A673 (cell line): ENCODE results near the gene GZMH. TPM values are rescaled to one million over a fixed set of nuclear protein-coding genes. Genes with fewer than 3 reads are reported as not detected.

ENCODE experiments used
- BruUV-seq: library from RNA; stranded (reverse); fragments of 400-500 nt; replicated peaks from 2 replicates; lab custom pipeline; 2021; lab: Mats Ljungman, UMichigan
- CTCF ChIA-PET: fragments of 300-600 bp; sonication (Branson Sonifier 250); formaldehyde crosslinking; loops from one replicate; lab custom pipeline; 2022; ENCODE audit warnings: antibody characterized with exemption; lab: Charles Lee
- POLR2A ChIA-PET: fragments of 300-600 bp; sonication (Branson Sonifier 250); formaldehyde crosslinking; loops from one replicate; lab custom pipeline; 2022; ENCODE audit warnings: antibody characterized with exemption; ENCODE audit not compliant: low non-redundant PET; lab: Charles Lee
- DNase-seq: peaks from one replicate; pipeline ENCODE4 v3.0.0-alpha.2; 2015; ENCODE audit warnings: low spot score
- H3K27ac ChIP-seq: fragments of 200-600 bp; sonication (generic); 2 replicates; pipeline ENCODE4 v1.5.1; 2016; ENCODE audit warnings: mixed run types, low read depth, mild to moderate bottlenecking, mixed read lengths, antibody characterized with exemption, low read length; ENCODE audit not compliant: poor library complexity, severe bottlenecking
- H3K27me3 ChIP-seq: fragments of 200-600 bp; sonication (generic); replicated peaks from 2 replicates; pipeline ENCODE4 v1.6.1; 2017; ENCODE audit warnings: mixed run types, low read depth, mild to moderate bottlenecking, mixed read lengths, antibody characterized with exemption, low read length; ENCODE audit not compliant: insufficient read depth, poor library complexity
- H3K36me3 ChIP-seq: fragments of 200-600 bp; sonication (generic); 2 replicates; pipeline ENCODE4 v1.6.1; 2016; ENCODE audit warnings: mixed run types, mild to moderate bottlenecking, mixed read lengths, antibody characterized with exemption, low read length; ENCODE audit not compliant: insufficient read depth, poor library complexity, severe bottlenecking
- H3K4me1 ChIP-seq: fragments of 200-600 bp; sonication (generic); 2 replicates; pipeline ENCODE4 v1.6.1; 2017; ENCODE audit warnings: mixed run types, mild to moderate bottlenecking, mixed read lengths, antibody characterized with exemption, low read length; ENCODE audit not compliant: insufficient read depth, poor library complexity, severe bottlenecking
- H3K4me3 ChIP-seq: fragments of 200-600 bp; sonication (generic); 2 replicates; pipeline ENCODE4 v1.5.1; 2016; ENCODE audit warnings: low read depth, mixed run types, mild to moderate bottlenecking, mixed read lengths, low read length; ENCODE audit not compliant: poor library complexity, severe bottlenecking
- H3K9me3 ChIP-seq: fragments of 200-600 bp; sonication (generic); 2 replicates; pipeline ENCODE4 v1.6.1; 2016; ENCODE audit warnings: mixed run types, low read depth, mild to moderate bottlenecking, mixed read lengths, antibody characterized with exemption, low read length; ENCODE audit not compliant: poor library complexity, severe bottlenecking
- EZH2 ChIP-seq: fragments of 200-600 bp; sonication (generic); IDR thresholded peaks from 2 replicates; pipeline ENCODE4 v1.6.1; 2017; ENCODE audit warnings: borderline replicate concordance, low read depth, mild to moderate bottlenecking, mixed read lengths, antibody characterized with exemption, low read length; ENCODE audit not compliant: poor library complexity, severe bottlenecking
- intact Hi-C: fragments of 100-400 bp; cut with micrococcal nuclease; formaldehyde crosslinking; loops from one replicate; pipeline ENCODE4 v1.10.0; 2022; ENCODE audit not compliant: unreplicated experiment
- total RNA-seq: library from RNA; stranded (reverse); gene quantifications from 2 replicates; pipeline ENCODE4 v1.2.3, GENCODE V29; 2021
- TF ChIP-seq, protein P1 (sequence below): fragments of 300-800, 200-600 bp; sonication (generic); conservative IDR thresholded peaks from 2 replicates; pipeline ENCODE4 v1.5.1; 2017; ENCODE audit warnings: low read depth, mild to moderate bottlenecking, antibody characterized with exemption, low read length, moderate library complexity, mixed read lengths

The GZMH gene
- total RNA-seq, 1 experiment from 2014 or later, result not detected

DNA sequence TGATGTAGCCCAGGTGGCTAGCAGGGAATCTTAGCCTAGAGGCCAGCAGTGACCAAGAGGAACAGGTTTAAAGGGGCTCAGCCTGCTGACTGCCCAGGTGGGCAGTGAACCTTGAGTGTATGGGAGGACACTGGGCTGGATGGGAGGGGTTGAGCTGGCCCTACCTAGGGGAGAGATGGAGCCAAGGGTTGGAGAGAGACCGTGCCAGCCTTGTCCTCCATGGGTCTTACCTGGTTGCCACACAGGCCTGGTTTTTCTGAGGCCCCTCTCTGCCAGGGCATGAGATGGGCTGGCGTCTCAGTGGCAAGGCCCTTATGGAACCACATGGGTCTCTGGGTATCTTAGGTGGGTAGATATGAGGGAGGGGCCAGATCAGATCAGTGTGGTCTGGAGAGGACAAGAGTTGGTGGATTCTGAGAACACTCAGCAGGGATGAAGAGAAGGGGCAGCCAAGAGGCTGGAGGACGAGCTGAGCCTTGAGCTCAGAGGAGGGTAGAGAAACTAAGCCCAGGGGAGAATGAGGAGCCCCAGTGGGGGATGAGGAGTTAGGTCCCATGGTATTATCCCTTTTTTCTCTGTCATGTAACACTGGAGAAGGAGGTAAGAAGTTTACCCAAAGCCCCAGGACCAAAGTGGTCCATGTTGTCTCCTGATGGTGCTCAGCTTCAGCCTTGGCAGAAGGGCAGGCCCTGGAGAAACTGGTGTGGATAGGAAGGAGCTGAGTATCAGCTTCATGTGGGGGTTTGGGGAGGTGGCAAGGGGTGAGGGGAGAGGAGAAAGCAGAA, 20.8 kb upstream of the GZMH start:
- intact Hi-C loops, result no loop called here
- H3K36me3 ChIP-seq, result no peaks in the 10 kb centered on the region
- CTCF ChIA-PET, result no interaction called here
- TF ChIP-seq EZH2, result no peak
- TF ChIP-seq, protein P1, sequence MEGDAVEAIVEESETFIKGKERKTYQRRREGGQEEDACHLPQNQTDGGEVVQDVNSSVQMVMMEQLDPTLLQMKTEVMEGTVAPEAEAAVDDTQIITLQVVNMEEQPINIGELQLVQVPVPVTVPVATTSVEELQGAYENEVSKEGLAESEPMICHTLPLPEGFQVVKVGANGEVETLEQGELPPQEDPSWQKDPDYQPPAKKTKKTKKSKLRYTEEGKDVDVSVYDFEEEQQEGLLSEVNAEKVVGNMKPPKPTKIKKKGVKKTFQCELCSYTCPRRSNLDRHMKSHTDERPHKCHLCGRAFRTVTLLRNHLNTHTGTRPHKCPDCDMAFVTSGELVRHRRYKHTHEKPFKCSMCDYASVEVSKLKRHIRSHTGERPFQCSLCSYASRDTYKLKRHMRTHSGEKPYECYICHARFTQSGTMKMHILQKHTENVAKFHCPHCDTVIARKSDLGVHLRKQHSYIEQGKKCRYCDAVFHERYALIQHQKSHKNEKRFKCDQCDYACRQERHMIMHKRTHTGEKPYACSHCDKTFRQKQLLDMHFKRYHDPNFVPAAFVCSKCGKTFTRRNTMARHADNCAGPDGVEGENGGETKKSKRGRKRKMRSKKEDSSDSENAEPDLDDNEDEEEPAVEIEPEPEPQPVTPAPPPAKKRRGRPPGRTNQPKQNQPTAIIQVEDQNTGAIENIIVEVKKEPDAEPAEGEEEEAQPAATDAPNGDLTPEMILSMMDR, result no peak
- H3K27me3 ChIP-seq, result peaks cover 3% of the 10 kb centered on the region
- H3K4me3 ChIP-seq, result no peak overlapping the region
- DNase-seq, result no peak
- no peaks in the 10 kb centered on the region for H3K4me1 ChIP-seq
- POLR2A ChIA-PET, result no interaction called here
- no peak overlapping the region for H3K27ac ChIP-seq
- no peaks in the 10 kb centered on the region for H3K9me3 ChIP-seq
- BruUV-seq, result no TSS peak

DNA sequence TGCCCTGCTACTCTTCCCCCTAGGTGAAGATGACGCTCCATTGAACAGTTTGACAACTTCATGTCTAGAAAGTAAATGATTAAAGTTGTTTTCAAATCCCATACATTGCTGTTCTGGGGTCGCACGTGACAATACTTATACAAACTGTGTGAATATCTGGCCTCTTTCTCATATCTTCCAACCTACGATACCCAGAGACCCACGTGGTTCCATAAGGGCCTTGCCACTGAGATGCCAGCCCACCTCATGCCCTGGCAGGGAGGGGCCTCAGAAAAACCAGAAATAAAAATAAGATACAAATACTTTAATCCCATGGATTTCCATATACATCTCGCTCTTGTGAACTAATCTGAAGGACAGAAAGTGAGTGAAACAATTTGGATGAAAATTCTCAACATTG, 20.0 kb upstream of the GZMH start:
- Histone ChIP-seq H3K36me3 (no peaks in the 10 kb centered on the region), H3K4me3 (no peak overlapping the region), H3K27ac (no peak overlapping the region), H3K9me3 (no peaks in the 10 kb centered on the region), H3K27me3 (no peaks in the 10 kb centered on the region), H3K4me1 (no peaks in the 10 kb centered on the region)
- intact Hi-C loops, result no loop called here
- no peak for DNase-seq
- TF ChIP-seq, protein P1, result no peak
- no peak for TF ChIP-seq EZH2
- CTCF ChIA-PET, result no interaction called here
- BruUV-seq, result no TSS peak
- POLR2A ChIA-PET, result no interaction called here

DNA sequence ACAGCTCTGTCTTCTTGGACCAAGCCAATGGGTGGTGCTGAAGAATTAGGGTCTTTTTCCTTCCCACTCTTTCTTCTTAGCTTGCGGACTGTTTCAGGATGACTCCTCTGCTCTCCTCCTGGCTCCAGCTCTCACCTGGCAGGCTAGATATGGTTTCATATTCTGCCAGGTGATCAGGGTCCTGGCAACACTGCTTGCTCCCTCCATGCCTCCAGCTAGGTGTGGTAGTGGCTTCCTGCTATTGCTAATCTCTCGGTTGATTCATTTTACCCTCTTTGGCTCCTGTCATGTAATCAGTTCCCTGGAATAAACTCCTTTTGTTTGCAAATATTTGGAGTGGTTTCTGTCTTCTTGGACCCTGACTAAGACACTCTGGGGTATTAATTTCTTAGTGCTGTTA, 4.3 kb upstream of the GZMH start:
- no peaks in the 10 kb centered on the region for H3K36me3 ChIP-seq
- H3K27me3 ChIP-seq, result no peaks in the 10 kb centered on the region
- DNase-seq, result no peak
- TF ChIP-seq EZH2, result no peak
- POLR2A ChIA-PET, result no interaction called here
- BruUV-seq, result no TSS peak
- intact Hi-C loops, result no loop called here
- H3K4me3 ChIP-seq, result no peak overlapping the region
- no peaks in the 10 kb centered on the region for H3K4me1 ChIP-seq
- CTCF ChIA-PET, result no interaction called here
- H3K9me3 ChIP-seq, result no peaks in the 10 kb centered on the region
- no peak overlapping the region for H3K27ac ChIP-seq

DNA sequence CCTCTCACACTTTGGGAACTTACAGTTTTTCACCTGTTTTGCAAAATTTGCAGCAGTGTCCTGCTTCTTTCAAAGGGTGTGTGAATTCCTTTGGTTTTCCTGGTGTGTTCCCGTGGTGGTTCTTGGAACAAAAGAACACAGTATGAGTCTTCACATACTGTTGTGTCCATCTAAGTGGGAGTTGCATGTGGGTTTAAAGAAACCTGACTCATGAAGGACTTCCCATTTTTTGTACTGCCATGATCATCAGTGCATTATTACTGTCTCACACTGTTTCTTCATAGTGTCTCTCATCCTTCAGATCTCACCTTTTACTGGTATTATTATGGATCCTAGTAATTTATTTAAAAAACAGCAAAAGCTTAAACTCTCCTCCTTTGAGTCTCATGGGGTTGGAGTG, 3.8 kb upstream of the GZMH start:
- Histone ChIP-seq H3K36me3 (no peaks in the 10 kb centered on the region), H3K4me1 (no peaks in the 10 kb centered on the region), H3K27me3 (no peaks in the 10 kb centered on the region), H3K9me3 (no peaks in the 10 kb centered on the region), H3K4me3 (no peak overlapping the region), H3K27ac (no peak overlapping the region)
- BruUV-seq, result no TSS peak
- TF ChIP-seq, protein P1, result no peak
- TF ChIP-seq EZH2, result no peak
- DNase-seq, result no peak
- ChIA-PET POLR2A (no interaction called here), CTCF (no interaction called here)
- intact Hi-C loops, result no loop called here
